Measurements from ENCODE around the gene CRISP1.

CRISP1 gene

DNA sequence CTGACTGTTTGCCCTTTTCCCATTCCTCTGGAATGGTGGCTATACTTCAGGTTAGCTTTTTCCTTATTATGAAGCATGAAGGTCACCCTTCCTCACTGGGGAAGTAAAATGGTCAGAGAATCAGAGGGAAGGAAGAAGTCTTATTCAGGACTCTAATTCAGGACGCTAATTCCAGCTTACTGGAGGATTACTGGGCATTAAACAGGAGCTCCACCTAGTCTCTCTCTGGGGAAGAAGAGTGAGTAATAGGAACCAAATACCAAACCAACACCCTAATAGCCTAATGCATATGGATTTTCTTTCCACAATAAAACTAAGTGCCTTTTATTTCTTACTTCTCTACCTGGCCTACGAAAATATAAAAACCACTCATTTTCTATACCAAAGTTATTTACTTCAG is 10.1 kb downstream of the CRISP1 start:
- no peak for ATAC-seq
- no peak overlapping the region for H3K4me3 Mint-ChIP-seq
- peaks cover 16% of the 10 kb centered on the region for H3K9me3 Mint-ChIP-seq
- no peak overlapping the region for H3K27ac Mint-ChIP-seq
- H3K36me3 Mint-ChIP-seq = no peaks in the 10 kb centered on the region
- H3K4me1 Mint-ChIP-seq = no peaks in the 10 kb centered on the region
- DNase-seq (ENCODE audit: low spot score in 2 of 2) = no peak

GRCh38 chr6:49855221-49855620 is 11.1 kb downstream of the CRISP1 start:
- DNase-seq (ENCODE audit: low spot score in 2 of 2) (no peak), ATAC-seq (no peak)
- no peak overlapping the region for H3K4me3 Mint-ChIP-seq
- no peak overlapping the region for H3K27ac Mint-ChIP-seq
- H3K36me3 Mint-ChIP-seq = no peaks in the 10 kb centered on the region
- H3K4me1 Mint-ChIP-seq = no peaks in the 10 kb centered on the region
- H3K9me3 Mint-ChIP-seq = peaks cover 11% of the 10 kb centered on the region

DNA sequence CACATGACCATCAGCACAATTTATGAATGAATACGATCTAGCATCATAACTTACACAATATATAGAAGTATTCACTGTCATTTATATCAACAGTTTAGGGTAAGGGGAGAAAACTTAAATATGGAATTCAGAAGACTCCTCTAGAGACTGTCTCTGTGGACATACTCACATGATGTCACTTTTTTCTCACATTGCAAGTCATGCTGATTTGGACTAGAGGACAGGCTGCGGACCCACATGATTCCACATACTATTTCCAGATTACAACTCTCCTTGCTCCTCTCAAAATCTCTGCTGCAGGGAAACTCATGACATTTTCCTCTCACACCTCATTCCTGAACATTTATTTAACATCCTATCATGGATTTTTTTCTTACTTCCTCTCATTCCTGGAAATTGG is 13.4 kb downstream of the CRISP1 start:
- no peak overlapping the region for H3K27ac Mint-ChIP-seq

GRCh38 chr6:49849213-49849907 is 17.0 kb downstream of the CRISP1 start:
- no peak overlapping the region for H3K27ac Mint-ChIP-seq
- no peaks in the 10 kb centered on the region for H3K4me1 Mint-ChIP-seq
- H3K36me3 Mint-ChIP-seq = no peaks in the 10 kb centered on the region
- DNase-seq (ENCODE audit: low spot score in 2 of 2) = no peak
- no peaks in the 10 kb centered on the region for H3K9me3 Mint-ChIP-seq
- H3K4me3 Mint-ChIP-seq = no peak overlapping the region
- ATAC-seq = no peak

More for the DNA sequence above, 13.4 kb downstream of the CRISP1 start:
- Mint-ChIP-seq H3K36me3 (no peaks in the 10 kb centered on the region), H3K4me3 (no peak overlapping the region), H3K4me1 (no peaks in the 10 kb centered on the region), H3K9me3 (no peaks in the 10 kb centered on the region)
- ATAC-seq (no peak), DNase-seq (ENCODE audit: low spot score in 2 of 2) (no peak)

GRCh38 chr6:49847673-49848072 is 18.7 kb downstream of the CRISP1 start:
- no peak for DNase-seq (ENCODE audit: low spot score in 2 of 2)
- Mint-ChIP-seq H3K27ac (no peak overlapping the region), H3K4me3 (no peak overlapping the region), H3K36me3 (no peaks in the 10 kb centered on the region), H3K4me1 (no peaks in the 10 kb centered on the region), H3K9me3 (no peaks in the 10 kb centered on the region)
- ATAC-seq = no peak

DNA sequence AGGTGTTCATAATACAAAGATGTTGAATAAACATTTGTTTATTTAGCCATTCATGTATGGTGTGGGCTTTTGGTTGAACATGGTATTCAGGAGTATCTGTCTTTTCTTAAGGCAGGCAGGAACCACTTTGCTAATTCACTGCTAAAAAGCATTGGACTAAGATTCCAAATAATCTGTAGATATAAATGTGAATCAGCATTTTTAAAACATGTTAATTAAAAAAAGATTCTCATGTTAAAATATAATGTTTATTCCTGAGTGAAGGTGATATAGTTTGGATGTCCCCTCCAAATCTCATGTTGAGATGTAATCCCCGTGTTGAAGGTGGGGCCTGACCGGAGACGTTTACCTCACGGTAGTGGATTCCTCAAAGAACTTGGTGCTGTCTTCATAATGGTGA is 19.3 kb downstream of the CRISP1 start:
- Mint-ChIP-seq H3K9me3 (no peaks in the 10 kb centered on the region), H3K27ac (no peak overlapping the region), H3K36me3 (no peaks in the 10 kb centered on the region), H3K4me1 (no peaks in the 10 kb centered on the region), H3K4me3 (no peak overlapping the region)
- DNase-seq (ENCODE audit: low spot score in 2 of 2) (no peak), ATAC-seq (no peak)

DNA sequence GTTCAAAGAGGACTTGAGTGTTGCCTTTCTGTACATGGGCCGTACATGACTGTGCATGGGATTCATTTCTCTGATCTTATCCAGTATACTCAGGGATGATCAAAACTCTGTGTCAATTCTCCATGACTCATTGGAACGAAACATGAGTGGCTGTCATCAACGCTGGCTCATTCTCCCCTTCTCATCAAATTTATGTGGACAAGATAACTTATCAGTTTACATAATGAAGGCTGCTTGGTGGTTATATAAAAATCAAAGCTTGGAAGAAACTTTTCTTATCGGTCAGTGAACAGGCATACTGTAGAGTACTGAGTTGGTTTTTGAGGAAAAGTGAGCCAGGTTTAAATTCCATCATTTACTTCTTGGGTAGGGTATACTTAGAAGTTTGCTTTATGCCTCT is 24.9 kb downstream of the CRISP1 start:
- H3K4me1 Mint-ChIP-seq = no peaks in the 10 kb centered on the region
- DNase-seq (ENCODE audit: low spot score in 2 of 2) (no peak), ATAC-seq (no peak)
- no peaks in the 10 kb centered on the region for H3K36me3 Mint-ChIP-seq
- H3K27ac Mint-ChIP-seq = no peak overlapping the region
- H3K9me3 Mint-ChIP-seq = no peaks in the 10 kb centered on the region
- no peak overlapping the region for H3K4me3 Mint-ChIP-seq

- H3K36me3 Mint-ChIP-seq = no peaks in the 10 kb centered on the region
- H3K4me3 Mint-ChIP-seq = no peak overlapping the region
- no peak overlapping the region for H3K27ac Mint-ChIP-seq
- ATAC-seq (no peak), DNase-seq (ENCODE audit: low spot score in 2 of 2) (no peak)
- no peaks in the 10 kb centered on the region for H3K4me1 Mint-ChIP-seq
- H3K9me3 Mint-ChIP-seq = no peaks in the 10 kb centered on the region
Measured at GRCh38 chr6:49839957-49840356, 26.4 kb downstream of the CRISP1 start.

DNA sequence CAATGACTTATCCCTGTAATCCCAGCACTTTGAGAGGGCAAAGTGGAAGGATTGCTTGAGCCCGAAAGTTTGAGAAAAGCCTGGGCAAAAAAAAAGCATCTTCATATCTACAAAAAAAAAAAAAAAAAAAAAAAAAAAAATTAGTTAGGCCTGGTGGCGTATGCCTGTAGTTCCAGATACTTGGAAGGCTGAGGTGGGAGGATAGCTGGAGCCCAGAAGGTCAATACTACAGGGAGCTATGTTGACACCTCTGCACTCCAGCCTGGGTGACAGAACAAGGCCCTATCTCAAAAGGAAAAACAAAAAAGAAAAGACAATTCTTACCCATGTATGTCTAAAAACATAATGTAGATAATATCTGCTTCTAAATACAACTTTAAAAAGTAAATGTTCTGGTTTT is 27.2 kb downstream of the CRISP1 start:
- no peaks in the 10 kb centered on the region for H3K36me3 Mint-ChIP-seq
- no peak for DNase-seq (ENCODE audit: low spot score in 2 of 2)
- no peak for ATAC-seq
- no peaks in the 10 kb centered on the region for H3K4me1 Mint-ChIP-seq
- no peak overlapping the region for H3K4me3 Mint-ChIP-seq
- H3K27ac Mint-ChIP-seq = no peak overlapping the region
- no peaks in the 10 kb centered on the region for H3K9me3 Mint-ChIP-seq

DNA sequence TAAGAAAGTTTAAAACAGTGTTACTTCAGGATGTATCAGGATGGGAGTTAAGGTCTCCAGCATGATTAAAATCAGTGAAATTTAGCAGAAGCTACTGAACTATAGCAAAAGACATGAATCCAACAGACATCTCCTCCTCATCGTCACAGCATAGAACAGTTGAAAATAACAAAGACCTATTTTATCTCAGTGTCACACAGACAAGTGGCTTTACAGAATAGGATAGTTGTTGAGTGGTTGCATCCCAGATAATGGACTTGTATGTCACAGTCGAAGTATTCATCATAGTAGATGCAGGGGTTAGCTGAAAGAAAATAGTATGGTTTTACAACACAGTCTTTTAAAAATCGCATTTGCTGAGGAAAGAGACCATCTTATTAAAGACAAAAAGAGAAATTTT is 31.2 kb downstream of the CRISP1 start:
- peaks cover 2% of the 10 kb centered on the region for H3K9me3 Mint-ChIP-seq
- no peak for DNase-seq (ENCODE audit: low spot score in 2 of 2)
- no peak overlapping the region for H3K27ac Mint-ChIP-seq

DNA sequence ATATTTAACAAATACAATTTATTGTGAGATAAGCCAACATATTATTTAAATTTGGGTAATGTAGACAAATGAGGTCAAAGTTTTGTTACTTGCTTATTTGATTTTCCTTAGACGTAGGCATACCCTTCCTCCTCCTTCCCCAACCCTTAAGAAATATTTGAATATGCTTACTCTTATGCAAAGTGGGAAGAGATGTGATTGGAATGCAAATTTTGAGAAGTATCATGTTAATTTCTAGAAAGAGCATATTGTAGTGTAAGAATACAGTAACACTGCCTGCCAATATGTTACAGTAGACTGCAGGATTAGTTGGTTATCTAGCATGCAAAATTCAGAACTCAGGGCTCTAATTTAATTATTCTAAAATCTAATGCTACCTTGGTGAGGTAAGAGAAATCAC is 32.9 kb downstream of the CRISP1 start:
- H3K36me3 Mint-ChIP-seq = no peaks in the 10 kb centered on the region
- H3K4me1 Mint-ChIP-seq = no peaks in the 10 kb centered on the region
- no peak for ATAC-seq
- H3K9me3 Mint-ChIP-seq = peaks cover 3% of the 10 kb centered on the region
- no peak overlapping the region for H3K4me3 Mint-ChIP-seq
- no peak for DNase-seq (ENCODE audit: low spot score in 2 of 2)
- no peak overlapping the region for H3K27ac Mint-ChIP-seq

More for the DNA sequence above, 31.2 kb downstream of the CRISP1 start:
- Mint-ChIP-seq H3K4me3 (no peak overlapping the region), H3K36me3 (no peaks in the 10 kb centered on the region), H3K4me1 (no peaks in the 10 kb centered on the region)
- ATAC-seq = no peak

DNA sequence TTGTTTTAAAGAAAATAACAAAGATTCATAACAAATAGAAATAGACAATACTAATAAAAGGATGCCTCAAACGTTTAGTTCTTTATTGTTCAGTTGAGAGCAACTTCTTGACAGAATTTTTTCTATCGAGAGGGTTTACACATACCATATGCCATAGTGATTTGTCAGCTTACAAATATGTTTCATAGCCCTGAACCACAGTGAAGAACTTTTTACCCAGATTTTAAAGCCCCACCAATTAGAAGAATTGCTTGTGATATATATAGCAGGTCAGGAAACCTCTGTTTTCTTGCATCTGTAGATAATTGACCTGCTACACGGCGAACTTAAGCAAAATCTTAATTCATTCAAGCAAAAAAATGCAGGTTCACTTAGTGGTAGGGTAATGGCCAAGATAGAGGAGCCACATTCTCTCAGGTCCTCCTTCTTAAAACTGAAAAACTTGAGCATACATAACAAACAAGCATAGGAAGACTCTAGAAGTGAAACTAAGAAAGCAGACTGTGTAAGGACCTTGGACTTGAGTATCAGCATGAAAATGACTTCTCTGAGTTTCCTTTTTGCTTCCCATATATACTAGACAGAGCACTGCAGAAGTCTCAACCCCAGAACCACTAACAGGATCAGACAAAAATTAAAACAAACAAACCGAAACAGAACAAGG is 39.5 kb downstream of the CRISP1 start:
- Mint-ChIP-seq H3K27ac (no peak overlapping the region), H3K9me3 (peaks cover 12% of the 10 kb centered on the region), H3K4me3 (no peak overlapping the region), H3K4me1 (no peaks in the 10 kb centered on the region), H3K36me3 (no peaks in the 10 kb centered on the region)
- ATAC-seq (no peak), DNase-seq (ENCODE audit: low spot score in 2 of 2) (no peak)

DNA sequence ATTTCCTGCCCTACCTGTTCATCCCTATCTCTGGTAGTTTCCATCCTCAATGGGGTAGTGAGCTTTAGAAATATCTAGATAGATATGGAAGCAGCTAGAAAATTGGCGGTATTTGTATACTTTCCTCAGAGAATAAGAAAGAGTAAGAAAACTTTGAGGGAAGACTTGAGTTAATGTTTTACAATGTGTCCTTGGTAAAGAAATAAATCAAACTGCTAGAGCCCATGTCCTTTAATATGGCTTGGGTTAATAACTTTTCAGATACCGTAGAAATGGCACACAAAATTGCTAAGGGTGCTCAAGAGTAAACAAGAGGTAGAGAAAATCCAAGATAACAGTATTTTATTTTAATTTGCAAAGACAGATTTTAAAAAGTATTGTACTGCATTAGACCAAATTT is 51.2 kb downstream of the CRISP1 start:
- ATAC-seq = no peak
- H3K4me1 Mint-ChIP-seq = no peaks in the 10 kb centered on the region
- no peak overlapping the region for H3K4me3 Mint-ChIP-seq
- H3K27ac Mint-ChIP-seq = no peak overlapping the region
- DNase-seq (ENCODE audit: low spot score in 2 of 2) = no peak
- peaks cover 18% of the 10 kb centered on the region for H3K9me3 Mint-ChIP-seq
- no peaks in the 10 kb centered on the region for H3K36me3 Mint-ChIP-seq

DNA sequence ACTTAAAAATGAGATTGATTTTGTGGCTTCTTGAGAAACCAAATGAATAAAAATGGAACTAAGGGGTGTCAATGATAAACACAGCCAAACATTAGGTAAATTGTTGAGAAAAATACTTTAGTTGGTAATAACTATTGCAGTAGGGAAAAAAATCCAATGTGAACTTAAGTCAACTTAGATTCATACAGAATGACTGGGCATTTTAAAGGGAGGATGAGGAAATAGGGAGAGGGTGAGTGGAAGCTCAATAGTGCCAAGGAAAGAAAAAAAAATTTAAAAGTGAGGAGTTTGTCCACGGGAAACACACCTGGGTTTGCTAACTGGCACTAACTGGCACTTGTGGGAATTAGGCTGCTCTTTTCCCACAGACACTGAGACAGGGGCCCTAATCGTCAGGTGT is 53.1 kb downstream of the CRISP1 start:
- Mint-ChIP-seq H3K4me1 (no peaks in the 10 kb centered on the region), H3K36me3 (no peaks in the 10 kb centered on the region), H3K9me3 (peaks cover 22% of the 10 kb centered on the region), H3K27ac (no peak overlapping the region), H3K4me3 (no peak overlapping the region)
- DNase-seq (ENCODE audit: low spot score in 2 of 2) = no peak
- ATAC-seq = no peak

- H3K36me3 Mint-ChIP-seq = no peaks in the 10 kb centered on the region
- peaks cover 23% of the 10 kb centered on the region for H3K9me3 Mint-ChIP-seq
- H3K27ac Mint-ChIP-seq = no peak overlapping the region
- ATAC-seq (no peak), DNase-seq (ENCODE audit: low spot score in 2 of 2) (no peak)
- no peaks in the 10 kb centered on the region for H3K4me1 Mint-ChIP-seq
- H3K4me3 Mint-ChIP-seq = no peak overlapping the region
Measured at GRCh38 chr6:49806145-49806544, 60.2 kb downstream of the CRISP1 start.

DNA sequence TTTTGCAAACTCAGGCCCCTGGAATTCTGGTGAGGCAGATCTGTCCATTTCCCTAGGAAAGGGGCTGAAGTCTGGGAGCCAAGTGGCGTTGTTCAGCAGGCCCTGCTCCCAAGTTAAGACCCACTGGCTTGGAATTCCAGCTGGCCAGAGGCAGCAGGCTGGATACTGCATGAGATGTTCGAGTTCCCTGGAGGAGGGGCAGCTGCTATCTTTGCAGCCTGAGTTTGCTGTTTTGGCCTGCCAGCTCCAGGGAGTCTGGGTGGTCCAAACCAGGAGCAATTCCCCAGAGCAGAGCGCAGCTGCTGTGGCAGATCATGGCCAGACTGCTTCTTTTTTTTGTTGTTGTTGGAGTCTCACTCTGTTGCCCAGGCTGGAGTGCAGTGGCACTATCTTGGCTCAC is 61.1 kb downstream of the CRISP1 start:
- Mint-ChIP-seq H3K9me3 (peaks cover 19% of the 10 kb centered on the region), H3K4me1 (no peaks in the 10 kb centered on the region), H3K36me3 (no peaks in the 10 kb centered on the region), H3K4me3 (no peak overlapping the region), H3K27ac (no peak overlapping the region)
- DNase-seq (ENCODE audit: low spot score in 2 of 2) (no peak), ATAC-seq (no peak)
